Smooth muscle cell of the coronary artery (primary cell): ENCODE data around the gene VWA8. TPM values are rescaled to one million over a fixed set of nuclear protein-coding genes. Genes with fewer than 3 reads are reported as not detected.

Source experiments
- total RNA-seq: library from RNA; depleted of rRNA; stranded (reverse); fragments of >200 nt; gene quantifications from 2 replicates; pipeline ENCODE4 v1.2.3, GENCODE V29; 2014; ENCODE audit warnings: low replicate concordance

VWA8 gene
- total RNA-seq = 18.0 and 18.7 TPM in 2 replicates

GRCh38 chr13:41960637-41961465 is at the start of gene VWA8:
Gene VWA8, minus strand, starts transcription at chr13:41961109. Its CDS starts 94 bp downstream, at chr13:41961015.

Other genes starting within 250 kb of the VWA8 start
- gene DGKH, start 87.5 kb upstream of the VWA8 start, total RNA-seq = 3.6 and 5.8 TPM in 2 replicates